ENCODE data around the gene SLC5A10.

DNA sequence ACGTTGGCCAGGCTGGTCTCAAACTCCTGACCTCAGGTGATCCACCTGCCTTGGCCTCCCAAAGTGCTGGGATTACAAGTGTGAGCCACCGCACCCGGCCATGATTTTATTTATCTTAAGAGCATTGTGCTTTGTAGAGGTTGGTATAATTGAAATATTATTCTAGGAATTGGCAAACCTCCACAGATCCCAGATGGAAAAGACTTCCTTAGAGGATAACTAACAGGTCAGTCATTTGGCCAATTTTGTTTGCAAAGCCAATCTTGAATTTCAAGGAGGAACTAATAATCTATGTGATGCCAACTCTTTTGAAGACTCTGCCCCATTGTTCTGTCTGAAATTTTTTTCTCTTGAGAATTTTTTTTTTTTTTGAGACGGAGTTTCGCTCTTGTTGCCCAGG lies 46.7 kb upstream of the SLC5A10 start:
- TF ChIP-seq CTCF (IDR thresholded peaks at IDR 0.05; ENCODE audit: low read depth, low read length, missing input control): no peak
- TF ChIP-seq SP1 (IDR thresholded peaks at IDR 0.05): no peak

All from liver (tissue), 3 donors.